OCI-LY7 (cell line): ENCODE measurements around the gene FEM1A. TPM values are rescaled to one million over a fixed set of nuclear protein-coding genes. Genes with fewer than 3 reads are reported as not detected.
A peak's percentile ranks its signal among the peaks of the same experiment; 100 is the strongest.

ENCODE experiments used
- BruUV-seq: library from RNA; stranded (reverse); fragments of 400-500 nt; replicated peaks from 2 replicates; lab custom pipeline; 2021; lab: Mats Ljungman, UMichigan
- CTCF ChIA-PET: fragments of 300-600 bp; sonication (Branson Sonifier 250); formaldehyde crosslinking; loops from one replicate; lab custom pipeline; 2022; ENCODE audit warnings: antibody characterized with exemption; ENCODE audit not compliant: unreplicated experiment; lab: Charles Lee
- POLR2A ChIA-PET: fragments of 300-600 bp; sonication (Branson Sonifier 250); formaldehyde crosslinking; loops from one replicate; lab custom pipeline; 2022; ENCODE audit warnings: antibody characterized with exemption; lab: Charles Lee
- DNase-seq: peaks from one replicate; pipeline ENCODE4 v3.0.0-alpha.2; 2015; ENCODE audit warnings: low spot score
- H2AFZ ChIP-seq: fragments of 200-600 bp; sonication (generic), shearing (Covaris generic); 2 replicates; pipeline ENCODE4 v1.6.1; 2014; ENCODE audit warnings: mild to moderate bottlenecking, antibody characterized with exemption, low read length, moderate library complexity
- H3K27ac ChIP-seq: fragments of 200-600 bp; sonication (generic); 2 replicates; pipeline ENCODE4 v1.5.1; 2014; ENCODE audit warnings: mixed run types, low read depth, mild to moderate bottlenecking, moderate library complexity, low read length, inconsistent platforms; ENCODE audit not compliant: poor library complexity, severe bottlenecking
- H3K36me3 ChIP-seq: fragments of 200-600 bp; sonication (generic); 2 replicates; pipeline ENCODE4 v1.6.1; 2014; ENCODE audit warnings: mild to moderate bottlenecking, antibody characterized with exemption, low read length, moderate library complexity, mixed read lengths; ENCODE audit not compliant: insufficient read depth
- H3K4me1 ChIP-seq: fragments of 200-600 bp; sonication (generic); 2 replicates; pipeline ENCODE4 v1.5.1; 2014; ENCODE audit warnings: mild to moderate bottlenecking, low read length; ENCODE audit not compliant: insufficient read depth, poor library complexity, severe bottlenecking
- H3K4me2 ChIP-seq: fragments of 200-600 bp; sonication (generic); 2 replicates; pipeline ENCODE4 v1.6.1; 2014; ENCODE audit warnings: mild to moderate bottlenecking, low read length
- H3K4me3 ChIP-seq: fragments of 200-600 bp; sonication (generic); 2 replicates; pipeline ENCODE4 v1.5.1; 2014; ENCODE audit warnings: mild to moderate bottlenecking, low read depth, low read length; ENCODE audit not compliant: poor library complexity, severe bottlenecking
- H3K79me2 ChIP-seq: fragments of 200-600 bp; sonication (generic); 2 replicates; pipeline ENCODE4 v1.6.1; 2016; ENCODE audit warnings: low read depth, mild to moderate bottlenecking, low read length, moderate library complexity, mixed read lengths; ENCODE audit not compliant: insufficient read depth
- H3K9me2 ChIP-seq: fragments of 200-600 bp; sonication (generic); 2 replicates; pipeline ENCODE4 v1.6.1; 2016; ENCODE audit warnings: mild to moderate bottlenecking, low read length, mixed read lengths; ENCODE audit not compliant: insufficient read depth
- H3K9me3 ChIP-seq: fragments of 200-600 bp; sonication (generic); 2 replicates; pipeline ENCODE4 v1.6.1; 2014; ENCODE audit warnings: mild to moderate bottlenecking, mixed run types, low read length, mixed read lengths
- H4K20me1 ChIP-seq: fragments of 200-600 bp; sonication (generic); 2 replicates; pipeline ENCODE4 v1.6.1; 2014; ENCODE audit warnings: mild to moderate bottlenecking, antibody characterized with exemption, low read length, moderate library complexity, mixed read lengths; ENCODE audit not compliant: insufficient read depth
- CTCF ChIP-seq: fragments of 200-600 bp; sonication (generic); conservative IDR thresholded peaks from 2 replicates; pipeline ENCODE4 v1.5.1; 2014; ENCODE audit warnings: mild to moderate bottlenecking, antibody characterized with exemption, low read length, moderate library complexity, mixed read lengths
- EZH2phosphoT487 ChIP-seq: fragments of 200-600 bp; sonication (generic); IDR thresholded peaks from 2 replicates; pipeline ENCODE4 v1.6.1; 2018; ENCODE audit warnings: low read depth, borderline replicate concordance, mild to moderate bottlenecking, mixed run types, antibody characterized with exemption, low read length, moderate library complexity, mixed read lengths
- intact Hi-C: fragments of 100-400 bp; cut with micrococcal nuclease; formaldehyde crosslinking; loops from one replicate; pipeline ENCODE4 v1.10.0; 2022; ENCODE audit not compliant: unreplicated experiment
- total RNA-seq, 2 experiments: library from RNA; depleted of rRNA in 1 of 2; stranded (reverse); fragments of >200 nt in 1 of 2; shearing (Covaris generic) in 1 of 2; gene quantifications; 2 replicates each; pipeline ENCODE4 v1.2.3, GENCODE V29; 2014 to 2022

FEM1A gene
- total RNA-seq, 2 experiments from 2014 or later = 15.8 to 17.5 TPM

GRCh38 chr19:4832776-4833175 is 41.2 kb downstream of the FEM1A start:
- CTCF ChIA-PET = no interaction called here
- TF ChIP-seq EZH2phosphoT487 = no peak
- no peak for TF ChIP-seq CTCF
- intact Hi-C loops = no loop called here
- Histone ChIP-seq H3K9me3 (no peaks in the 10 kb centered on the region), H3K4me1 (peaks cover 43% of the 10 kb centered on the region), H3K36me3 (peaks cover 19% of the 10 kb centered on the region), H4K20me1 (no peaks in the 10 kb centered on the region), H2AFZ (peak overlapping the region; percentile 34; the same call in 1 of the 2 replicates), H3K4me3 (no peak overlapping the region), H3K79me2 (peaks cover 42% of the 10 kb centered on the region), H3K9me2 (no peaks in the 10 kb centered on the region), H3K4me2 (peak overlapping the region; percentile 42), H3K27ac (peak overlapping the region; percentile 45)
- no peak for DNase-seq
- no TSS peak for BruUV-seq
- POLR2A ChIA-PET = no interaction called here

- H3K9me2 ChIP-seq = no peaks in the 10 kb centered on the region
- CTCF ChIA-PET = no interaction called here
- POLR2A ChIA-PET = no interaction called here
- peaks cover 73% of the 10 kb centered on the region for H3K36me3 ChIP-seq
- no peak overlapping the region for H2AFZ ChIP-seq
- no peak for TF ChIP-seq EZH2phosphoT487
- no peak for TF ChIP-seq CTCF
- no peaks in the 10 kb centered on the region for H3K9me3 ChIP-seq
- intact Hi-C loops = no loop called here
- no peaks in the 10 kb centered on the region for H3K79me2 ChIP-seq
- no peaks in the 10 kb centered on the region for H4K20me1 ChIP-seq
- H3K4me1 ChIP-seq = peaks cover 21% of the 10 kb centered on the region
- H3K4me2 ChIP-seq = no peak overlapping the region
- no peak for DNase-seq
- no peak overlapping the region for H3K27ac ChIP-seq
- BruUV-seq = no TSS peak
- H3K4me3 ChIP-seq = no peak overlapping the region
These were observed 47.7 kb downstream of the FEM1A start for GRCh38 chr19:4839192-4839591.

GRCh38 chr19:4843647-4843965 is 52.1 kb downstream of the FEM1A start:
- Histone ChIP-seq H3K9me3 (no peaks in the 10 kb centered on the region), H3K27ac (no peak overlapping the region), H3K4me1 (peaks cover 28% of the 10 kb centered on the region), H3K4me3 (no peak overlapping the region), H2AFZ (no peak overlapping the region), H3K36me3 (peaks cover 92% of the 10 kb centered on the region), H3K9me2 (no peaks in the 10 kb centered on the region), H4K20me1 (no peaks in the 10 kb centered on the region), H3K79me2 (no peaks in the 10 kb centered on the region), H3K4me2 (no peak overlapping the region)
- ChIA-PET CTCF (no interaction called here), POLR2A (no interaction called here)
- TF ChIP-seq EZH2phosphoT487 = no peak
- TF ChIP-seq CTCF = no peak
- intact Hi-C loops = no loop called here
- DNase-seq = no peak
- BruUV-seq = no TSS peak
